Measurements from ENCODE around the gene CATSPERB. TPM values are rescaled to one million over a fixed set of nuclear protein-coding genes. Genes with fewer than 3 reads are reported as not detected.
A peak's percentile ranks its signal among the peaks of the same experiment; 100 is the strongest.
"Not testable (repeated sequence)": the region's sequence is repeated elsewhere in the genome, so short reads cannot be mapped to it uniquely, and the experiment has no call there.

Gene CATSPERB
- total RNA-seq, 1 donor from 2014 or later: 2.5 TPM

GRCh38 chr14:91744068-91744480 is 12.2 kb upstream of the CATSPERB start:
- H3K27me3 Mint-ChIP-seq: no peaks in the 10 kb centered on the region
- peaks cover 5% of the 10 kb centered on the region for H3K4me1 Mint-ChIP-seq (ENCODE audit: unreplicated experiment)
- no peak for TF ChIP-seq CTCF (conservative IDR thresholded peaks at IDR 0.05)
- no peak overlapping the region for H3K4me3 Mint-ChIP-seq
- H3K36me3 Mint-ChIP-seq: no peaks in the 10 kb centered on the region
- DNase-seq (ENCODE audit: extremely low spot score, unreplicated experiment): no peak
- no peaks in the 10 kb centered on the region for H3K9me3 Mint-ChIP-seq
- H3K27ac Mint-ChIP-seq: peak overlapping the region; percentile 85

- Mint-ChIP-seq H3K36me3 (no peaks in the 10 kb centered on the region), H3K9me3 (no peaks in the 10 kb centered on the region), H3K27me3 (no peaks in the 10 kb centered on the region), H3K4me1 (ENCODE audit: unreplicated experiment) (peaks cover 5% of the 10 kb centered on the region), H3K4me3 (no peak overlapping the region), H3K27ac (no peak overlapping the region)
- no peak for TF ChIP-seq CTCF (conservative IDR thresholded peaks at IDR 0.05)
- no peak for DNase-seq (ENCODE audit: extremely low spot score, unreplicated experiment)
These were observed 11.4 kb upstream of the CATSPERB start for GRCh38 chr14:91743305-91743653.

- Mint-ChIP-seq H3K4me1 (ENCODE audit: unreplicated experiment) (peaks cover 5% of the 10 kb centered on the region), H3K9me3 (no peaks in the 10 kb centered on the region), H3K4me3 (no peak overlapping the region), H3K27me3 (no peaks in the 10 kb centered on the region), H3K27ac (no peak overlapping the region), H3K36me3 (no peaks in the 10 kb centered on the region)
- TF ChIP-seq CTCF (conservative IDR thresholded peaks at IDR 0.05): no peak
- DNase-seq (ENCODE audit: extremely low spot score, unreplicated experiment): no peak
These were observed 10.9 kb upstream of the CATSPERB start for GRCh38 chr14:91742621-91743304.

- H3K4me1 Mint-ChIP-seq (ENCODE audit: unreplicated experiment); DNase-seq (ENCODE audit: extremely low spot score, unreplicated experiment); H3K9me3 Mint-ChIP-seq; H3K36me3 Mint-ChIP-seq; H3K4me3 Mint-ChIP-seq; H3K27me3 Mint-ChIP-seq; H3K27ac Mint-ChIP-seq: not testable (repeated sequence)
These were observed 8.0 kb upstream of the CATSPERB start for GRCh38 chr14:91739867-91740266.

- Mint-ChIP-seq H3K27ac (no peak overlapping the region), H3K4me1 (ENCODE audit: unreplicated experiment) (peaks cover 7% of the 10 kb centered on the region), H3K27me3 (no peaks in the 10 kb centered on the region), H3K4me3 (no peak overlapping the region), H3K36me3 (no peaks in the 10 kb centered on the region), H3K9me3 (no peaks in the 10 kb centered on the region)
- DNase-seq (ENCODE audit: extremely low spot score, unreplicated experiment): no peak
- TF ChIP-seq CTCF (conservative IDR thresholded peaks at IDR 0.05): no peak
These were observed 5.7 kb upstream of the CATSPERB start for GRCh38 chr14:91737619-91738018.

- no peaks in the 10 kb centered on the region for H3K9me3 Mint-ChIP-seq
- H3K36me3 Mint-ChIP-seq: no peaks in the 10 kb centered on the region
- no peak overlapping the region for H3K4me3 Mint-ChIP-seq
- H3K4me1 Mint-ChIP-seq (ENCODE audit: unreplicated experiment): peaks cover 7% of the 10 kb centered on the region
- DNase-seq (ENCODE audit: extremely low spot score, unreplicated experiment): no peak
- H3K27me3 Mint-ChIP-seq: no peaks in the 10 kb centered on the region
- peak overlapping the region; percentile 1 for H3K27ac Mint-ChIP-seq
- TF ChIP-seq CTCF (conservative IDR thresholded peaks at IDR 0.05): no peak
These were observed 1.1 kb upstream of the CATSPERB start for GRCh38 chr14:91732859-91733477.

Measured in type B pancreatic cell (in vitro differentiated cells).